ENCODE results near the gene DLG2. TPM values are rescaled to one million over a fixed set of nuclear protein-coding genes. Genes with fewer than 3 reads are reported as not detected.

The DLG2 gene
- total RNA-seq, 2 experiments from 2014 or later: 6.9 to 8.2 TPM

- Histone ChIP-seq H3K79me2 (ENCODE audit: insufficient read depth, low read depth, low read length) (no peaks in the 10 kb centered on the region), H3K4me1 (ENCODE audit: insufficient read depth, low read length, poor library complexity, severe bottlenecking) (no peaks in the 10 kb centered on the region), H3K9me2 (ENCODE audit: insufficient read depth, low read length) (no peaks in the 10 kb centered on the region), H3K4me2 (ENCODE audit: low read length) (no peak overlapping the region), H3K9me3 (ENCODE audit: low read length) (no peaks in the 10 kb centered on the region), H2AFZ (ENCODE audit: low read length) (no peak overlapping the region), H3K36me3 (ENCODE audit: insufficient read depth, low read length) (no peaks in the 10 kb centered on the region), H3K27ac (ENCODE audit: low read depth, low read length, poor library complexity, severe bottlenecking) (no peak overlapping the region), H4K20me1 (ENCODE audit: insufficient read depth, low read length) (no peaks in the 10 kb centered on the region), H3K4me3 (ENCODE audit: low read depth, low read length, poor library complexity, severe bottlenecking) (no peak overlapping the region)
- ChIA-PET CTCF (ENCODE audit: unreplicated experiment) (no interaction called here), POLR2A (no interaction called here)
- intact Hi-C loops (cut with micrococcal nuclease; ENCODE audit: unreplicated experiment): no loop called here
- no peak for DNase-seq (ENCODE audit: low spot score)
- TF ChIP-seq CTCF (conservative IDR thresholded peaks at IDR 0.05; ENCODE audit: low read length) (no peak), EZH2phosphoT487 (IDR thresholded peaks at IDR 0.05; ENCODE audit: borderline replicate concordance, low read depth, low read length) (no peak)
- no TSS peak for BruUV-seq (replicated peaks)
These were observed 1498.3 kb downstream of the DLG2 start for GRCh38 chr11:84128840-84129239.

GRCh38 chr11:84117394-84117793 is 1509.8 kb downstream of the DLG2 start:
- no peak overlapping the region for H3K4me3 ChIP-seq (ENCODE audit: low read depth, low read length, poor library complexity, severe bottlenecking)
- CTCF ChIA-PET (ENCODE audit: unreplicated experiment): no interaction called here

More at GRCh38 chr11:84117394-84117793, 1509.8 kb downstream of the DLG2 start:
- Histone ChIP-seq H3K9me2 (ENCODE audit: insufficient read depth, low read length) (no peaks in the 10 kb centered on the region), H3K36me3 (ENCODE audit: insufficient read depth, low read length) (no peaks in the 10 kb centered on the region), H3K9me3 (ENCODE audit: low read length) (0 out of 2 replicates have a peak, but pooled peaks cover 11% of the 10 kb centered on the region), H3K4me2 (ENCODE audit: low read length) (no peak overlapping the region), H2AFZ (ENCODE audit: low read length) (no peak overlapping the region), H4K20me1 (ENCODE audit: insufficient read depth, low read length) (no peaks in the 10 kb centered on the region), H3K79me2 (ENCODE audit: insufficient read depth, low read depth, low read length) (no peaks in the 10 kb centered on the region), H3K27ac (ENCODE audit: low read depth, low read length, poor library complexity, severe bottlenecking) (no peak overlapping the region), H3K4me1 (ENCODE audit: insufficient read depth, low read length, poor library complexity, severe bottlenecking) (no peaks in the 10 kb centered on the region)
- intact Hi-C loops (cut with micrococcal nuclease; ENCODE audit: unreplicated experiment): no loop called here
- no peak for TF ChIP-seq CTCF (conservative IDR thresholded peaks at IDR 0.05; ENCODE audit: low read length)
- no peak for TF ChIP-seq EZH2phosphoT487 (IDR thresholded peaks at IDR 0.05; ENCODE audit: borderline replicate concordance, low read depth, low read length)
- BruUV-seq (replicated peaks): no TSS peak
- POLR2A ChIA-PET: interaction anchor here (0.6 kb wide), 1 partner anchor 58 kb away, joined by 3 read pairs; no protein-coding TSS in a partner anchor
- DNase-seq (ENCODE audit: low spot score): no peak
